Suppressor macrophage treated with lipopolysaccharide for 4 hours (primary cell): ENCODE measurements around the gene TMIGD3.

Experiments used
- DNase-seq: peaks from one replicate; pipeline ENCODE4 v3.0.0-alpha.2; 2020

TMIGD3 gene

DNA sequence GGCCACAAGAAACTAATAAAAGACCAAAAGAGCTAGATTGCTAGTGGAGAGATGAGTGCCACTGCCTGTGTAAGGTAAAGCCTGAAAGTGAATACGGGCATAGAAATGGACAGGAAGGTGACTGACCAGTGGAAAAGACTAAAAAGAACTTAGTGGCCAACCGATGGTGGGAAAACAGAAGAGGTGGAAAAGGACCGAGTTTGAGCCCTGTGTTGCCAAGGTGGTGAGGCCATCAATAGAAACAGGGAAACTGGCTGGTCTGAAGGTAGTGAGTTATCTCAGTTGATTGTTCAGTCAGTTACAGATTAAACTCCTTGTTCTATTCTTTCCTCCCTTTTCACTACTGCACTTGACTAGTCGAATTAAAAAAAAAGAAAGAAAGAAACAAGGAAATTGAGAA, 56.9 kb downstream of the TMIGD3 start:
- no peak for DNase-seq

DNA sequence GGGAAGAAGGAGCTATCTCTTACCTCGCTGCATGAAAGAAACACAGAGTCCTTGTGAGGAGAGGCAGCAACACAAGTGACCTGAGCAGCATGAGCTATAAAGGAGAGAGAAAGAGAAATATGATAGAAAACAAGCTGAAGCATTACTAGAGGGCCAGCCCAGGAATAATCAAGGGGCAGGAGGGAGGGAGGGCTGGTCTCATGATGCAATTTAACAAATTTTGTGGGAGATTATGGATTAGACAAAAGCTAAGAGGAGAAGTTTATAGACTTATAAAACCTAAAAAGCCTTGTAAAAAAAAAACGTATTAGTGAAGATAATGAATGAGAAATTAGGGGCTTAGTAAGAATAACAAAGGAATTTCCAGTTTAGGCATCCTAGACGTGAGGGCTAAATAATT, 59.4 kb downstream of the TMIGD3 start:
- no peak for DNase-seq

DNA sequence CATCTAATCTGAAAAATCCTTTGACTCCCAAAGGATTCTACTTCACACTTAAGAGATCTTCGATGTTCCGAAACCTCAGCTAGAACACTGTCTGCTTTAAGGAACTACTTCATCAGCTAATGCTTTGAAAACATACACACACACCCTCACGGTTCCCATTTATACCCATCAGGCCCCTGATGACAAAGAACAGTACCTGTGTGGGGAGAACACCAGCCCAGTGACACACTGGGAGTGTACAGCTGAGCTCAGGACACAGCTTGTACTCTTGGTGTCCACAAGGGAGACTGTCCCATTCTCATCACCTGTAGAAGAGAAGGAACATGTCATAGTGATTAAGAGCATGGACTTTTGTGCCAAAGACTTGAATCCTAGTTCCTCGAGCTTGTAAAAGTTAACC, 61.0 kb downstream of the TMIGD3 start:
- DNase-seq: no peak

DNA sequence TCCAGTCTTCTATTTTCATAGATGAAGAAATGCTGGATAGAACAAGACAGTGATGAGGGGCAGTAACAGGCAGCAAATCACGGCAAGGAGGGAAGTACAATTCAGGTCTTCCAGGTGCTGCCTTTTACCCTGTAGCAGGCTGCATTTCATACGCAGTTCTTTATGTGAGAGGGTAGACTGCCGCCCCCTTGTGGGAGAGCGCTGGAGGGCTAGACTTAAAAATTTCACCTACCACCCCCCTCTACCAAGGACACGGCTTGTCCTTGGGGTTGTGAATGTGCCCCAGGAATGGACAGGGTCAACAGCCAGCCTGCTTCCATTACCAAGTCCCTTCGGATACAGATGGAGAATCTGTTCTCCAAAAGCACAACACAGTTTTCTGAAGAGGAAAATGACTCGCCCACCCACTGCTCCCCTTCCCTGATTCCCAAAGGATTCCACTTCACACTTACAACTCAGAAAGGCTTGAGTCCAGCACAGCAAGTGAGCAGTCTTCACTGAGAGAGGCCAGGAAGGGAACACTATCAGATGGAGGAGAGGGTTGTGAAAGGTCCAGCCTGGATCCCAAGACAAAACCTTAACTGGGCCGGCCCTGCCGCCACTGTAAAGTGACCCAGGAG, 61.8 kb downstream of the TMIGD3 start:
- peak; percentile 19 for DNase-seq

DNA sequence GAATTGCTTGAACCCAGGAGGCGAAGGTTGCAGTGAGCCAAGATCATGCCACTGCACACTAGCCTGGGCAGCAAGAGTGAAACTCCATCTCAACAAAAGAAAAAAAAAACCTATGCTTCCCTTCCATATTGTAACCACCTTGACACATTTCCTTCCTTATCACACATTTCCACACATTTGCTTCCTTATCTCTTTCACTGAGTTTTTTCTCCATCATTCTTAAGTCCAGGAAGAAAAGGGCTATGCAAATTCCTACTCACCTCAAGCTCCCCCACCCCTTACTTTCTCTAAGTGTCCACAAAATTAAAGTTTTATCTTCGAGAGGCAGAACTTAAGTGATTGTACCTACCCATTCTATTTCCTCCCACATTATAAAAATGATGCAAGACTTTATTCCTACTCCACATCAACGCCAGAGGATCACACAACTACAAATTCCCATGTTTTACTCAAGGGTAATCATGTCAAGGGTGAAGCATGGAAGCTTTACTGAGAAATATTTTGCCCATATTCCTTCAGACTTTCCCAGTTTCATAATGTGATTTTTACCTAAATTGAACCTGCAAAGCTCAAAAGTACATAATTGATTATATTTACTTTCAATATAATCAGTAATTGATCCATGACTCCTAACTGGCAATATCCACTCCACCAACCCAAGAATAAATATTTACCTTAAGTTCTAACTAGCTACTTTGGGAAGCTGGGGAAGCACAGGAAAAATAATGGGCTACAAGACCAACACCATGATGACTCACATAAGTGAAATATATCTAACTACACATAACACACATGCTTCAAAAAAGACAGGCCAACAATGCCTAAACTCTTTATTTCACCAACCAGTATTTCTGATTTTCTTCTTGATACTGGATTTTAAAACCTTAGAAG, 63.7 kb downstream of the TMIGD3 start:
- DNase-seq: no peak

DNA sequence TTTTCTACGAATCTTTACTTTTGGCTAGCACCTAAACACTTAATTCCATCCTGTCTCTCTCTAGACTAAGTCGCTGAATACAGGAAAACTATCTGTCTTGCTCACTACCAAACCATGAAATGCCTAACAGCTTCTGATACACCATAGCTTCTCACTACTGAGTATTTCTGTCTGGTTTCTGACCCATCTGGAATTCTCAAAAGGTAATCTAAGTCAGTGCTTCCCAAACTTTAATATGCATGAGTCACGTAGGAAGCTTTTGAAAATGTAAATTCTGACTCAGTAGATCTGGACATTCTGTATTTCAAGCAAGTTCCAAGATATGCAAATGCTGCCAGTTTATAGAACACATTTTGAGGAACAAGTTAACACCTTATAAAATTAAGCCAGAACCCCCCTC, 66.7 kb downstream of the TMIGD3 start:
- no peak for DNase-seq
